ENCODE data around the gene ASL. TPM values are rescaled to one million over a fixed set of nuclear protein-coding genes. Genes with fewer than 3 reads are reported as not detected.
A peak's percentile ranks its signal among the peaks of the same experiment; 100 is the strongest.

The ASL gene
- total RNA-seq, 1 experiment from 2014 or later = 46.9 TPM

DNA sequence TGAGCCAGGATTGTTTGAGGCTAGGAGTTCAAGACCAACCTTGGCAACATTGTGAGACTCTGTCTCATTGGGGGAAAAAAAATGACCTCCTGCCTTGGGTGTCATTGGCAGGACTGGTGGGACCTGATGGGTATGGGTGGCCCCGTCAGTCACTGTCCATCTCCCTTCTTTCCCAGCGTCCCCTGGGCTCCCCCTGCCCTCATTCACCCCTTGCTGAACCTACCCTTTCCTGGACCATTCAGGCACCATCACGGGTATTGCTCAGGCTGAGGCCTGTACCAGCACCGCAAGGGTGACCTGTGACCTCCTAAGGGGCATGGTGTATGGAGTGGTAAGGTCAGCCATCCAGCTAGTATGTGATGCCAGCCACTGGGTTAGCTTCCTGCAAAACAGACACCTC, 19.4 kb downstream of the ASL start:
- no peak overlapping the region for H3K9ac ChIP-seq (ENCODE audit: low read length)
- no peaks in the 10 kb centered on the region for H3K9me2 ChIP-seq (ENCODE audit: insufficient read depth)
- POLR2A ChIA-PET = no interaction called here
- BruUV-seq (replicated peaks) = no TSS peak
- no peaks in the 10 kb centered on the region for H3K27me3 ChIP-seq (ENCODE audit: insufficient read depth, low read length)
- H3K79me2 ChIP-seq (ENCODE audit: insufficient read depth, low read length) = no peaks in the 10 kb centered on the region
- RAD21 ChIA-PET (ENCODE audit: low non-redundant PET in 1 of 2, low total read pairs in 2 of 2, uncharacterized antibody in 2 of 2, unreplicated experiment in 2 of 2) = no interaction called here
- H3K9me3 ChIP-seq (ENCODE audit: control insufficient read depth in 1 of 2, insufficient read depth in 1 of 2, low read depth in 1 of 2, low read length in 2 of 2) = no peaks in the 10 kb centered on the region
- no peak overlapping the region for H2AFZ ChIP-seq (ENCODE audit: low read depth, low read length, poor library complexity, severe bottlenecking)
- CTCF ChIA-PET = no interaction called here
- DNase-seq (ENCODE audit: low read depth, low spot score) = no peak
- no peak overlapping the region for H3K4me3 ChIP-seq (replicated peaks in 1 of 2; ENCODE audit: low read depth in 1 of 2, low read length in 2 of 2)
- ATAC-seq = no peak
- intact Hi-C loops (cut with micrococcal nuclease) = no loop called here
- no peaks in the 10 kb centered on the region for H3K36me3 ChIP-seq (ENCODE audit: control insufficient read depth in 1 of 2, insufficient read depth in 2 of 2, low read length in 2 of 2)
- no peaks in the 10 kb centered on the region for H4K20me1 ChIP-seq (ENCODE audit: insufficient read depth)
- no peak overlapping the region for H3K27ac ChIP-seq (ENCODE audit: low read depth, low read length)
- H3K4me1 ChIP-seq (ENCODE audit: control insufficient read depth in 1 of 2, insufficient read depth in 2 of 2, low read length in 2 of 2) = peaks cover 8 to 13% of the 10 kb centered on the region in 2 experiments
- TF ChIP-seq JUND (IDR thresholded peaks at IDR 0.05) (no peak), RAD21 (IDR thresholded peaks at IDR 0.05; ENCODE audit: low read depth) (no peak), ZNF274 (IDR thresholded peaks at IDR 0.05; ENCODE audit: low read depth, low read length) (no peak)
- H3K4me2 ChIP-seq (ENCODE audit: low read length) = no peak overlapping the region

DNA sequence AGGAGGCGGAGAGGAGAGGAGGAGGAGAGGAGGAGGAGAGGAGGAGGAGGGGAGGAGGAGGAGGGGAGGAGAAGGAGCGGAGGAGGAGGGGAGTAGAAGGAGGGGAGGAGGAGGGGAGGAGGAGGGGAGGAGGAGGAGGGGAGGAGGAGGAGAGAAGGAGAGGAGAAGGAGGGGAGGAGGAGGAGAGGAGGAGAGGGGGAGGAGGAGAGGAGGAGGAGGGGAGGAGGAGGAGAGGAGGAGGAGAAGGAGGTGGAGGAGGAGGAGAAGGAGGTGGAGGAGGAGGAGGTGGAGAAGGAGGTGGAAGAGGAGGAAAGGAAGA, 23.6 kb downstream of the ASL start:
- H3K9ac ChIP-seq (ENCODE audit: low read length) = peak overlapping the region; percentile 74; the same call in 1 of the 2 replicates

More for the DNA sequence above, 23.6 kb downstream of the ASL start:
- Histone ChIP-seq H3K27ac (ENCODE audit: low read depth, low read length) (peak overlapping the region; percentile 99), H3K9me2 (ENCODE audit: insufficient read depth) (no peaks in the 10 kb centered on the region), H3K79me2 (ENCODE audit: insufficient read depth, low read length) (no peaks in the 10 kb centered on the region), H3K4me3 (replicated peaks in 1 of 2; ENCODE audit: low read depth in 1 of 2, low read length in 2 of 2) (peak overlapping the region; percentile 54 to 62), H3K4me2 (ENCODE audit: low read length) (peak overlapping the region; percentile 96), H4K20me1 (ENCODE audit: insufficient read depth) (no peaks in the 10 kb centered on the region), H2AFZ (ENCODE audit: low read depth, low read length, poor library complexity, severe bottlenecking) (no peak overlapping the region), H3K4me1 (ENCODE audit: control insufficient read depth in 1 of 2, insufficient read depth in 2 of 2, low read length in 2 of 2) (peaks cover 33 to 50% of the 10 kb centered on the region in 2 experiments), H3K36me3 (ENCODE audit: control insufficient read depth in 1 of 2, insufficient read depth in 2 of 2, low read length in 2 of 2) (no peaks in the 10 kb centered on the region), H3K27me3 (ENCODE audit: insufficient read depth, low read length) (no peaks in the 10 kb centered on the region), H3K9me3 (ENCODE audit: control insufficient read depth in 1 of 2, insufficient read depth in 1 of 2, low read depth in 1 of 2, low read length in 2 of 2) (no peaks in the 10 kb centered on the region)
- POLR2A ChIA-PET = no interaction called here
- intact Hi-C loops (cut with micrococcal nuclease) = no loop called here
- BruUV-seq (replicated peaks) = no TSS peak
- CTCF ChIA-PET = no interaction called here
- TF ChIP-seq TCF7L2 (IDR thresholded peaks at IDR 0.05; ENCODE audit: borderline replicate concordance, extremely low read depth, insufficient read depth, insufficient read length) (no peak), ELF1 (IDR thresholded peaks at IDR 0.05; ENCODE audit: borderline replicate concordance, low read depth) (no peak), YY1 (IDR thresholded peaks at IDR 0.05; ENCODE audit: extremely low read depth, insufficient replicate concordance, low read depth, low read length) (no peak), CEBPB (IDR thresholded peaks at IDR 0.05; ENCODE audit: low read depth) (no peak), EZH2phosphoT487 (IDR thresholded peaks at IDR 0.05; ENCODE audit: borderline replicate concordance) (no peak), FOSL1 (IDR thresholded peaks at IDR 0.05; ENCODE audit: low read depth) (no peak), JUND (IDR thresholded peaks at IDR 0.05) (no peak), ZFX (IDR thresholded peaks at IDR 0.05) (no peak)
- DNase-seq (ENCODE audit: low read depth, low spot score) (no peak), ATAC-seq (peak; percentile 46; the same call in 1 of the 2 replicates)
- RAD21 ChIA-PET (ENCODE audit: low non-redundant PET in 1 of 2, low total read pairs in 2 of 2, uncharacterized antibody in 2 of 2, unreplicated experiment in 2 of 2) = no interaction called here
